H9 (cell line): ENCODE data around the gene CSMD2. TPM values are rescaled to one million over a fixed set of nuclear protein-coding genes. Genes with fewer than 3 reads are reported as not detected.

ENCODE experiments used
- DNase-seq: peaks from one replicate; pipeline ENCODE4 v3.0.0-alpha.2; 2017
- H2AFZ ChIP-seq: one replicate; pipeline ENCODE4 v1.6.1; 2013; ENCODE audit warnings: mild to moderate bottlenecking, low read length, control low read depth, moderate library complexity
- H2AK5ac ChIP-seq: 2 replicates; pipeline ENCODE4 v1.6.1; 2013; ENCODE audit warnings: low read length, control low read depth, mixed read lengths; ENCODE audit not compliant: insufficient read length
- H2BK120ac ChIP-seq: one replicate; pipeline ENCODE4 v1.6.1; 2013; ENCODE audit warnings: low read depth, mild to moderate bottlenecking, low read length, control low read depth, inconsistent platforms; ENCODE audit not compliant: poor library complexity, severe bottlenecking
- H2BK12ac ChIP-seq: 2 replicates; pipeline ENCODE4 v1.6.1; 2013; ENCODE audit warnings: low read length, control low read depth, mixed read lengths, low read depth; ENCODE audit not compliant: insufficient read length
- H2BK15ac ChIP-seq: 2 replicates; pipeline ENCODE4 v1.6.1; 2013; ENCODE audit warnings: low read depth, low read length, control low read depth
- H2BK20ac ChIP-seq: one replicate; pipeline ENCODE4 v1.6.1; 2013; ENCODE audit warnings: low read depth, mild to moderate bottlenecking, low read length, control low read depth, inconsistent platforms; ENCODE audit not compliant: poor library complexity, severe bottlenecking
- H2BK5ac ChIP-seq: 2 replicates; pipeline ENCODE4 v1.6.1; 2013; ENCODE audit warnings: low read length, control low read depth, mixed read lengths; ENCODE audit not compliant: insufficient read length
- H3K14ac ChIP-seq: 2 replicates; pipeline ENCODE4 v1.6.1; 2013; ENCODE audit warnings: low read length, control low read depth; ENCODE audit not compliant: insufficient read depth
- H3K18ac ChIP-seq: 2 replicates; pipeline ENCODE4 v1.6.1; 2013; ENCODE audit warnings: low read depth, mild to moderate bottlenecking, mixed read lengths, low read length, control low read depth; ENCODE audit not compliant: insufficient read length
- H3K23ac ChIP-seq: 2 replicates; pipeline ENCODE4 v1.6.1; 2013; ENCODE audit warnings: low read length, control low read depth, mixed read lengths, low read depth; ENCODE audit not compliant: insufficient read length
- H3K23me2 ChIP-seq: 2 replicates; pipeline ENCODE4 v1.6.1; 2013; ENCODE audit warnings: low read depth, mild to moderate bottlenecking, mixed read lengths, low read length, control low read depth; ENCODE audit not compliant: insufficient read length, poor library complexity, severe bottlenecking
- H3K27ac ChIP-seq: 2 replicates; pipeline ENCODE4 v1.5.1; 2013; ENCODE audit warnings: low read length, control low read depth, mixed read lengths, low read depth; ENCODE audit not compliant: insufficient read length
- H3K27me3 ChIP-seq: 2 replicates; pipeline ENCODE4 v1.6.1; 2013; ENCODE audit warnings: low read length, control low read depth, inconsistent platforms; ENCODE audit not compliant: insufficient read depth
- H3K4ac ChIP-seq: 2 replicates; pipeline ENCODE4 v1.6.1; 2013; ENCODE audit warnings: low read depth, mild to moderate bottlenecking, control low read depth, inconsistent platforms, low read length, moderate library complexity
- H3K4me1 ChIP-seq: 2 replicates; pipeline ENCODE4 v1.6.1; 2013; ENCODE audit warnings: low read length, control low read depth, inconsistent platforms; ENCODE audit not compliant: insufficient read depth
- H3K4me2 ChIP-seq: 2 replicates; pipeline ENCODE4 v1.6.1; 2013; ENCODE audit warnings: low read length, control low read depth, mixed read lengths; ENCODE audit not compliant: insufficient read length, insufficient read depth
- H3K56ac ChIP-seq: 2 replicates; pipeline ENCODE4 v1.6.1; 2013; ENCODE audit warnings: low read depth, mild to moderate bottlenecking, mixed read lengths, low read length, control low read depth; ENCODE audit not compliant: insufficient read length
- H3K79me1 ChIP-seq: 2 replicates; pipeline ENCODE4 v1.6.1; 2013; ENCODE audit warnings: low read depth, mild to moderate bottlenecking, moderate library complexity, low read length, control low read depth, inconsistent platforms; ENCODE audit not compliant: insufficient read depth, poor library complexity, severe bottlenecking
- H3K79me2 ChIP-seq: 2 replicates; pipeline ENCODE4 v1.6.1; 2013; ENCODE audit warnings: low read length, control low read depth, inconsistent platforms; ENCODE audit not compliant: insufficient read depth
- H3K9ac ChIP-seq: 2 replicates; pipeline ENCODE4 v1.6.1; 2013; ENCODE audit warnings: low read length, control low read depth, mixed read lengths; ENCODE audit not compliant: insufficient read length; ENCODE audit errors: extremely low read depth
- H3K9me3 ChIP-seq: one replicate; pipeline ENCODE4 v1.6.1; 2013; ENCODE audit warnings: low read depth, low read length, inconsistent platforms; ENCODE audit not compliant: control insufficient read depth
- H3T11ph ChIP-seq: one replicate; pipeline ENCODE4 v1.6.1; 2013; ENCODE audit warnings: mild to moderate bottlenecking, low read length, control low read depth, inconsistent platforms
- H4K20me1 ChIP-seq: one replicate; pipeline ENCODE4 v1.6.1; 2013; ENCODE audit not compliant: control insufficient read depth, insufficient read length, insufficient read depth
- H4K5ac ChIP-seq: 2 replicates; pipeline ENCODE4 v1.6.1; 2013; ENCODE audit warnings: low read depth, mild to moderate bottlenecking, mixed read lengths, low read length, control low read depth; ENCODE audit not compliant: insufficient read length
- H4K8ac ChIP-seq: replicated peaks from 2 replicates; pipeline ENCODE4 v1.6.1; 2013; ENCODE audit warnings: low read length, control low read depth, mixed read lengths, low read depth; ENCODE audit not compliant: insufficient read length
- H4K91ac ChIP-seq: 2 replicates; pipeline ENCODE4 v1.6.1; 2013; ENCODE audit warnings: low read depth, mild to moderate bottlenecking, moderate library complexity, mixed read lengths, low read length, control low read depth; ENCODE audit not compliant: insufficient read length
- H3K27ac Mint-ChIP-seq, 3 experiments: 2 replicates in 2 of 3; 3 replicates in 1 of 3; pipeline ENCODE4 v1.8.0; 2020 to 2021; ENCODE audit warnings: mixed read lengths in 3 of 3, mild to moderate bottlenecking in 1 of 3, moderate library complexity in 1 of 3
- H3K27me3 Mint-ChIP-seq: 2 replicates; pipeline ENCODE4 v1.8.0; 2021; ENCODE audit warnings: low read depth, mild to moderate bottlenecking, moderate library complexity, mixed read lengths
- H3K36me3 Mint-ChIP-seq, 3 experiments: 2 replicates in 2 of 3; 3 replicates in 1 of 3; pipeline ENCODE4 v1.8.0; 2020 to 2021; ENCODE audit warnings: low read depth in 3 of 3, mixed read lengths in 3 of 3; ENCODE audit not compliant: insufficient read depth in 1 of 3
- H3K4me1 Mint-ChIP-seq, 2 experiments: 2 replicates each; pipeline ENCODE4 v1.8.0; 2020; ENCODE audit warnings: mixed read lengths in 2 of 2
- H3K4me3 Mint-ChIP-seq, 2 experiments: 2 replicates in 1 of 2; 3 replicates in 1 of 2; pipeline ENCODE4 v1.8.0; 2020 to 2021; ENCODE audit warnings: mild to moderate bottlenecking in 2 of 2, mixed read lengths in 2 of 2, moderate library complexity in 1 of 2
- H3K9me3 Mint-ChIP-seq, 2 experiments: 2 replicates in 1 of 2; 3 replicates in 1 of 2; pipeline ENCODE4 v1.8.0; 2020; ENCODE audit warnings: mild to moderate bottlenecking in 2 of 2, mixed read lengths in 2 of 2, moderate library complexity in 1 of 2
- CTCF ChIP-seq: fragments of 200-600 bp; sonication (generic); conservative IDR thresholded peaks from 3 replicates; pipeline ENCODE4 v1.8.0; 2021; ENCODE audit warnings: antibody characterized with exemption, mild to moderate bottlenecking
- whole genome bisulfite sequencing: extraction: QIAGEN DNeasy Blood & Tissue Kit; methylation state at CpG from one replicate; pipeline ENCODE4 v1.1.7; 2013; ENCODE audit warnings: missing lambda C conversion rate, low lambda C conversion rate, mixed read lengths; ENCODE audit not compliant: insufficient read length; ENCODE audit errors: extremely low coverage; 5-methylcytosine and 5-hydroxymethylcytosine counted together
- total RNA-seq: library from RNA; stranded (reverse); gene quantifications from 2 replicates; pipeline ENCODE4 v1.2.1, GENCODE V29; 2021

The CSMD2 gene
- total RNA-seq, 1 experiment from 2014 or later = 6.4 TPM

DNA sequence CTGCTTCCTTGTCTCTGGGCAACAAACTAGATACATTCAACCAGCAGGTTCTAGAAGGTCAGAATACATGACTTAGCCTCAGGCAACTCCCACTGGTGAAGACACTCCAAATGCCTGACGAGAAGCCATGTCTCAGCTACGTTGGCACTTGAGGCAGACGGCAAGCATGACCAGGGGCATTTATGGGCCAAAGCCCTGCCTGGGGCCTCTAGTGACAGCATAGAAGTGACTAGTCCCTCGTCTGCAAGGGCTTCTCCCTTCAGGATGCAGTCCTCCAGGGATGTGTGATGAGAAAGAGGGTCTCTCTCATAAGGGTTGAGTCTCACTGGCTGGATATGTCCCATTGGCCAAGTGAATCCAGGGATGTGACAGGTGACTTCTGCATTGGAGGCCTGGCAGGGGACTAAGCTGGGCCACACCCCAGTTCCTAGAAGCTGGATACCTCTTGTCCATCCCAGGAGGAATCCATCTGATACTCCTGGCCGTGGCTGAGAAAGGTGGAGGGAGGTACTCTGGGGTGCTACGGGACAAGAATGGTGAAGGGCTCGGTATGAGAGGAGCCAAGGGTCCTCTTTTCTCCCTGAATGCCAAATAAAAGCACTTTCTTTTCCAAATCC, 449.7 kb downstream of the CSMD2 start:
- H3K23me2 ChIP-seq = no peaks in the 10 kb centered on the region
- no peak overlapping the region for H4K8ac ChIP-seq
- H2BK12ac ChIP-seq = no peak overlapping the region
- H2BK20ac ChIP-seq = no peak overlapping the region
- no peaks in the 10 kb centered on the region for H4K20me1 ChIP-seq
- H2AFZ ChIP-seq = no peak overlapping the region
- H3K56ac ChIP-seq = no peak overlapping the region
- no peaks in the 10 kb centered on the region for H3K9me3 ChIP-seq
- H3K9ac ChIP-seq = no peak overlapping the region
- Mint-ChIP-seq H3K27me3 (no peaks in the 10 kb centered on the region), H3K36me3 (peaks cover 4 to 13% (median 7%) of the 10 kb centered on the region in 3 experiments; a peak in 6 of 7 replicates), H3K9me3 (no peaks in the 10 kb centered on the region), H3K4me3 (no peak overlapping the region), H3K4me1 (peaks cover 0 to 3% of the 10 kb centered on the region in 2 experiments; a peak in 3 of 4 replicates), H3K27ac (no peak overlapping the region)
- H3K79me2 ChIP-seq = no peaks in the 10 kb centered on the region
- no peak overlapping the region for H3K27ac ChIP-seq
- H2BK15ac ChIP-seq = no peak overlapping the region
- H3K79me1 ChIP-seq = no peaks in the 10 kb centered on the region
- H3K23ac ChIP-seq = no peak overlapping the region
- H3T11ph ChIP-seq = no peak overlapping the region
- no peak overlapping the region for H3K4me2 ChIP-seq
- H3K27me3 ChIP-seq = no peaks in the 10 kb centered on the region
- TF ChIP-seq CTCF = no peak
- no peak overlapping the region for H2BK120ac ChIP-seq
- no peak overlapping the region for H2AK5ac ChIP-seq
- H3K14ac ChIP-seq = no peak overlapping the region
- H2BK5ac ChIP-seq = no peak overlapping the region
- WGBS = no CpG with 5 or more reads among the region's 7 CpGs
- no peak overlapping the region for H3K18ac ChIP-seq
- no peak overlapping the region for H4K5ac ChIP-seq
- no peaks in the 10 kb centered on the region for H3K4me1 ChIP-seq
- no peak for DNase-seq
- no peak overlapping the region for H4K91ac ChIP-seq
- no peak overlapping the region for H3K4ac ChIP-seq
